Breast epithelium (tissue), 4 donors: Measurements from ENCODE around the gene GNG7. TPM values are rescaled to one million over a fixed set of nuclear protein-coding genes. Genes with fewer than 3 reads are reported as not detected.
"Not testable (repeated sequence)": the region's sequence is repeated elsewhere in the genome, so short reads cannot be mapped to it uniquely, and the experiment has no call there.

Experiments used
- DNase-seq, 2 donors: peaks; one replicate each; pipeline ENCODE4 v3.0.0-alpha.2; 2019; ENCODE audit warnings: low spot score in 2 of 2
- H3K27ac ChIP-seq, 2 donors: fragments of 200-600 bp; sonication (generic) in 1 of 2; one replicate each; pipeline ENCODE4 v1.5.1; 2016 to 2019; ENCODE audit warnings: mild to moderate bottlenecking in 1 of 2
- H3K27me3 ChIP-seq, 2 donors: fragments of 200-600 bp; sonication (generic) in 1 of 2; one replicate each; pipeline versions ENCODE4 v1.5.1 to v1.6.0; 2017 to 2019; ENCODE audit warnings: control low read depth in 1 of 2, mild to moderate bottlenecking in 1 of 2
- H3K36me3 ChIP-seq: fragments of 200-600 bp; one replicate; pipeline ENCODE4 v1.5.1; 2019
- H3K4me1 ChIP-seq, 2 donors: fragments of 200-600 bp; sonication (generic); one replicate each; pipeline ENCODE4 v1.5.1; 2016 to 2019; ENCODE audit warnings: control low read depth in 1 of 2
- H3K4me3 ChIP-seq, 3 donors: fragments of 200-600 bp; sonication (generic); 1 replicate in 2 of 3; 2 replicates in 1 of 3; pipeline ENCODE4 v1.5.1; 2016 to 2019; ENCODE audit warnings: mild to moderate bottlenecking in 3 of 3, moderate library complexity in 2 of 3
- H3K9me3 ChIP-seq, 2 donors: fragments of 200-600 bp; sonication (generic) in 1 of 2; one replicate each; pipeline ENCODE4 v1.5.1; 2016 to 2019; ENCODE audit warnings: control low read depth in 1 of 2
- CTCF ChIP-seq, 3 donors: fragments of 450-650 bp; IDR thresholded peaks; one replicate each; pipeline ENCODE4 v1.5.1; 2016 to 2017; ENCODE audit warnings: antibody characterized with exemption in 3 of 3, mild to moderate bottlenecking in 3 of 3, moderate library complexity in 3 of 3
- POLR2A ChIP-seq: fragments of 450-650 bp; IDR thresholded peaks from one replicate; pipeline ENCODE4 v1.6.1; 2016; ENCODE audit warnings: antibody characterized with exemption, mild to moderate bottlenecking, moderate library complexity
- POLR2AphosphoS5 ChIP-seq, 3 donors: sonication (generic); formaldehyde crosslinking; IDR thresholded peaks; one replicate each; pipeline ENCODE4 v1.6.1; 2017; ENCODE audit warnings: antibody characterized with exemption in 3 of 3
- intact Hi-C: fragments of 100-400 bp; cut with DNase I; formaldehyde crosslinking; loops from one replicate; pipeline ENCODE4 v1.15.1; 2023; ENCODE audit warnings: low total_unique reads
- total RNA-seq, 3 donors: library from RNA; depleted of rRNA; stranded (reverse); fragments of >200 nt; gene quantifications; one replicate each; pipeline ENCODE4 v1.1.0, GENCODE V29; 2016

The GNG7 gene
- total RNA-seq, 3 donors from 2014 or later: 1.6 to 7.8 (median 4.3) TPM

DNA sequence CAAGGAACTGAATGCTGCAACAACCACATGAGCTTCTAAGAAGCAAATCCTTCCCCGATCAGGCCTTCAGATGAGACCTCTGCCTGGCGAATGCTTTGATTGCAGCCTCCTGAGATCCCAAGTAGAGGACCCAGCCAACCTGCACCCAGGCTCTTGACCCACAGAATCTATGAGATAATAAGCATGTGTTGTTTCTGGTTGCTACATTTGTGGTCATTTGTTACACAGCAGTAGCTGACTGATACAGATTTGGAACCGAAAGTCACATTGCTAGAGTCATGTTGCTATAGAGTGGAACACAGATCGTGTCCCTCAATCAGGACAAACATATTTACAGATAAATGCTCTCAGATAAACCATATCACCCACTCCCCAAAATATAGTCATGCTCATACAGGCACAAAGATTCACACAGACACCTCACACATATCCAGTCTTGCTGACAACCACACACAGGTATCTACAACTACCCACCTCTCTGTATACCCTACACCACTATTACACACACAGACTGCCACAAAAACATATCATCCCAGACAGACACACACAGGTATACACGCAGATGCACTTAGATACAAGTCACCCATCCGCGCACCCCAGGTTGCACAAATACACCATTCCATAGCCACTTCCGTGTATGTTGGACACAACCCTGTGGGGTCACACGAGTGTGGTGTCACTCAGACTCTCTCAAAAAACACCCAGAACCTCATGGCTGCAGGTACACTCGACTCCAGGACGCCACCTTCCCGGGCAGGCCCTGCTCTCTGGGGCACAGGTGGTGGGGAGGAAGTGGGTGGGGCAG is 13.2 kb upstream of the GNG7 start:
- DNase-seq: no peak
- TF ChIP-seq POLR2AphosphoS5 (IDR thresholded peaks at IDR 0.05) (no peak), POLR2A (no peak), CTCF (IDR thresholded peaks at IDR 0.05) (no peak)
- no peaks in the 10 kb centered on the region for H3K4me1 ChIP-seq
- H3K27me3 ChIP-seq: peaks cover 0 to 4% of the 10 kb centered on the region in 2 donors
- peaks cover 5 to 9% of the 10 kb centered on the region in 2 donors for H3K9me3 ChIP-seq
- no peaks in the 10 kb centered on the region for H3K36me3 ChIP-seq
- no peak overlapping the region for H3K4me3 ChIP-seq
- no peak overlapping the region for H3K27ac ChIP-seq
- intact Hi-C loops: no loop called here

- intact Hi-C loops: no loop called here
- Histone ChIP-seq H3K9me3 (peaks cover 5 to 9% of the 10 kb centered on the region in 2 donors), H3K4me3 (no peak overlapping the region), H3K4me1 (no peaks in the 10 kb centered on the region), H3K36me3 (no peaks in the 10 kb centered on the region), H3K27me3 (no peaks in the 10 kb centered on the region), H3K27ac (no peak overlapping the region)
- no peak for DNase-seq
- TF ChIP-seq CTCF (IDR thresholded peaks at IDR 0.05) (no peak), POLR2AphosphoS5 (IDR thresholded peaks at IDR 0.05) (no peak), POLR2A (no peak)
These were observed 12.2 kb upstream of the GNG7 start for GRCh38 chr19:2714531-2715269.

GRCh38 chr19:2714102-2714501 is 11.6 kb upstream of the GNG7 start:
- intact Hi-C loops, H3K27me3 ChIP-seq, DNase-seq, H3K4me1 ChIP-seq, H3K27ac ChIP-seq, H3K9me3 ChIP-seq, H3K36me3 ChIP-seq, H3K4me3 ChIP-seq: not testable (repeated sequence)

DNA sequence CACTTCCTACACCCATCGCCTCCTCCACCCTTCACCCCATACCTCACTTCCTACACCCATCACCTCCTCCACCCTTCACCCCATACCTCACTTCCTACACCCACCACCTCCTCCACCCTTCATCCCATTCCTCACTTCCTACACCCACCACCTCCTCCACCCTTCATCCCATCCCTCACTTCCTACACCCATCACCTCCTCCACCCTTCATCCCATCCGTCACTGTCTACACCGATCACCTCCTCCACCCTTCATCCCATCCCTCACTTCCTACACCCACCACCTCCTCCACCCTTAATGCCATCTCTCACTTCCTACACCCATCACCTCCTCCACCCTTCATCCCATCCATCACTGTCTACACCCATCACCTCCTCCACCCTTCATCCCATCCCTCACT is 10.7 kb upstream of the GNG7 start:
- H3K4me3 ChIP-seq, intact Hi-C loops, H3K36me3 ChIP-seq, H3K9me3 ChIP-seq, DNase-seq, H3K27ac ChIP-seq, H3K4me1 ChIP-seq, H3K27me3 ChIP-seq: not testable (repeated sequence)

- no peak overlapping the region for H3K4me3 ChIP-seq
- DNase-seq: no peak
- intact Hi-C loops: no loop called here
- TF ChIP-seq POLR2A: no peak
- TF ChIP-seq CTCF (IDR thresholded peaks at IDR 0.05): no peak
- TF ChIP-seq POLR2AphosphoS5 (IDR thresholded peaks at IDR 0.05): no peak
- H3K36me3 ChIP-seq: no peaks in the 10 kb centered on the region
- peaks cover 5 to 9% of the 10 kb centered on the region in 2 donors for H3K9me3 ChIP-seq
- H3K27me3 ChIP-seq: no peaks in the 10 kb centered on the region
- H3K4me1 ChIP-seq: no peaks in the 10 kb centered on the region
- H3K27ac ChIP-seq: no peak overlapping the region
These were observed 9.3 kb upstream of the GNG7 start for GRCh38 chr19:2711875-2712205.

DNA sequence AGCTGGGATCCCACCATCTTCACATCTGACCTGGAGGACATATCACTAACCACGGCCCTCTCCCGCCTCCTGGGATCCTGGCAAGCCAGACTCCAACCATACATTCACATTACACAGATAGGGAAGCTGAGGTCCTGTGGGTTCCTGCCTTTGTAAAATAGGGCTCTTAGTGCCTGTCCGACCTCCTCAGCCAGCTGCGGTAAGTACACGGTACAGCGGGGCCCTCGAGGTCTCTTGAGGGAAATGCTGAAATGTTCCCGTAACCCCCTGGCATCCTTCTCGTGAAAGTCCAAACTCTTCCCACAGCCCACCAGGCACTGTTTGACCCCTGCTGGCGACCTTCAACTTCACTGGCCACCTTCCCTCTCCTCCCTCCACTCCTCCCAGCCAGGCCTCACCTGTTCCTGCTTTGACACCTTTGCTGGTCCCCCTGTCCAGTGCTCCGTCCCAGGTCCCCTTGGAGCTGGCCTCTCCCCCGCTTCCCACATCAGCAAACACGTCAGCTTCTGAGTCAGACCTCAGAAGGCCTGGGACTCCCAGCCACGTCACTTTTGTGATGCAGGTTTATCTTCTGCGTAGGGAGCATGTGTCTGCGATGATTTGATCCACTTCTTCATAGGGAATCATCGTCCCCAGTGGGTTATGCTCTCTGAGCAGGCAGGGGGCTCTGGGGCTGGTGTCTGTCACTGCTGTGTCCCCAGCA is 8.8 kb upstream of the GNG7 start:
- H3K36me3 ChIP-seq: no peaks in the 10 kb centered on the region
- intact Hi-C loops: no loop called here
- no peaks in the 10 kb centered on the region for H3K4me1 ChIP-seq
- no peaks in the 10 kb centered on the region for H3K27me3 ChIP-seq
- H3K9me3 ChIP-seq: peaks cover 5 to 9% of the 10 kb centered on the region in 2 donors
- DNase-seq: no peak
- H3K27ac ChIP-seq: no peak overlapping the region
- TF ChIP-seq POLR2AphosphoS5 (IDR thresholded peaks at IDR 0.05) (no peak), CTCF (IDR thresholded peaks at IDR 0.05) (no peak), POLR2A (no peak)
- no peak overlapping the region for H3K4me3 ChIP-seq
